PC-3 (cell line): Measurements from ENCODE around the gene DNAJB6. TPM values are rescaled to one million over a fixed set of nuclear protein-coding genes. Genes with fewer than 3 reads are reported as not detected.

Source experiments
- ATAC-seq: fragments of 200-7000 bp; cut with Tn5 transposase; 2 replicates; pipeline ENCODE4 v1.9.1; 2020; ENCODE audit warnings: mild to moderate bottlenecking, moderate library complexity
- BruUV-seq: library from RNA; stranded (reverse); fragments of 400-500 nt; replicated peaks from 2 replicates; lab custom pipeline; 2021; lab: Mats Ljungman, UMichigan
- CTCF ChIA-PET: fragments of 300-600 bp; sonication (Branson Sonifier 250); formaldehyde crosslinking; loops from one replicate; lab custom pipeline; 2022; ENCODE audit warnings: antibody characterized with exemption; lab: Charles Lee
- POLR2A ChIA-PET: fragments of 300-600 bp; sonication (Branson Sonifier 250); formaldehyde crosslinking; loops from one replicate; lab custom pipeline; 2022; ENCODE audit warnings: antibody characterized with exemption; ENCODE audit not compliant: unreplicated experiment; lab: Charles Lee
- DNase-seq: peaks from one replicate; pipeline ENCODE4 v3.0.0-alpha.2; 2015
- H2AFZ ChIP-seq: fragments of 300-600 bp; sonication (generic); 2 replicates; pipeline ENCODE4 v1.6.0; 2016; ENCODE audit warnings: antibody characterized with exemption, low read length
- H3F3A ChIP-seq: fragments of 300-600 bp; sonication (generic); one replicate; pipeline ENCODE4 v1.6.0; 2017; ENCODE audit warnings: antibody characterized with exemption, low read length, control low read depth, mild to moderate bottlenecking; ENCODE audit not compliant: unreplicated experiment
- H3K27ac ChIP-seq: fragments of 300-600 bp; sonication (generic); 2 replicates; pipeline ENCODE4 v1.5.1; 2016; ENCODE audit warnings: mild to moderate bottlenecking, low read length
- H3K27me3 ChIP-seq: fragments of 300-600 bp; sonication (generic); 2 replicates; pipeline ENCODE4 v1.6.1; 2016; ENCODE audit warnings: low read length, mixed read lengths
- H3K36me3 ChIP-seq: fragments of 300-600 bp; sonication (generic); 2 replicates; pipeline ENCODE4 v1.6.1; 2016; ENCODE audit warnings: low read depth, mixed run types, low read length, mixed read lengths
- H3K4me1 ChIP-seq: fragments of 300-600 bp; sonication (generic); 2 replicates; pipeline ENCODE4 v1.5.1; 2016; ENCODE audit warnings: low read length; ENCODE audit not compliant: insufficient read depth
- H3K4me2 ChIP-seq: fragments of 300-600 bp; sonication (generic); 2 replicates; pipeline ENCODE4 v1.6.0; 2016; ENCODE audit warnings: low read length
- H3K4me3 ChIP-seq: fragments of 300-600 bp; sonication (generic); 2 replicates; pipeline ENCODE4 v1.5.1; 2016; ENCODE audit warnings: mild to moderate bottlenecking, low read length, mixed read lengths
- H3K79me2 ChIP-seq: fragments of 300-600 bp; sonication (generic); 2 replicates; pipeline ENCODE4 v1.6.1; 2017; ENCODE audit warnings: low read length, mixed read lengths
- H3K9ac ChIP-seq: fragments of 300-600 bp; sonication (generic); 2 replicates; pipeline ENCODE4 v1.6.0; 2016; ENCODE audit warnings: mild to moderate bottlenecking, low read length
- H3K9me2 ChIP-seq: fragments of 300-600 bp; sonication (generic); replicated peaks from 2 replicates; pipeline ENCODE4 v1.6.1; 2016; ENCODE audit warnings: mixed run types, low read length, mixed read lengths
- H3K9me3 ChIP-seq: fragments of 300-600 bp; sonication (generic); 2 replicates; pipeline ENCODE4 v1.6.1; 2016; ENCODE audit warnings: low read length, mixed read lengths
- H4K20me1 ChIP-seq: fragments of 300-600 bp; sonication (generic); 2 replicates; pipeline ENCODE4 v1.6.1; 2016; ENCODE audit warnings: low read length, mixed read lengths
- EZH2 ChIP-seq: fragments of 300-600 bp; sonication (generic); IDR thresholded peaks from one replicate; pipeline ENCODE4 v1.6.1; 2017; ENCODE audit warnings: antibody characterized with exemption, mild to moderate bottlenecking, low read length; ENCODE audit not compliant: unreplicated experiment
- EZH2phosphoT487 ChIP-seq: fragments of 300-600 bp; sonication (generic); IDR thresholded peaks from 2 replicates; pipeline ENCODE4 v1.6.1; 2018; ENCODE audit warnings: mild to moderate bottlenecking, antibody characterized with exemption, low read length, borderline replicate concordance
- intact Hi-C: fragments of 100-400 bp; cut with micrococcal nuclease; formaldehyde crosslinking; loops from 2 replicates; pipeline ENCODE4 v1.9.0; 2023
- total RNA-seq: library from RNA; depleted of rRNA; stranded (reverse); fragments of >200 nt; gene quantifications from 2 replicates; pipeline ENCODE4 v1.2.3, GENCODE V29; 2014
- TF ChIP-seq, protein P1 (sequence below): fragments of 300-600 bp; sonication (generic); conservative IDR thresholded peaks from 2 replicates; pipeline ENCODE4 v1.5.1; 2017; ENCODE audit warnings: antibody characterized with exemption, low read depth, mild to moderate bottlenecking, low read length

The DNAJB6 gene
- total RNA-seq, 1 experiment from 2014 or later = 151 TPM

GRCh38 chr7:157370742-157371141, 33.9 kb downstream of the DNAJB6 start:
- H2AFZ ChIP-seq = no peak overlapping the region
- no peaks in the 10 kb centered on the region for H3K9me2 ChIP-seq
- H3K79me2 ChIP-seq = peaks cover 91% of the 10 kb centered on the region
- no peaks in the 10 kb centered on the region for H3K9me3 ChIP-seq
- no peak overlapping the region for H3K27ac ChIP-seq
- no peak overlapping the region for H3K4me2 ChIP-seq
- TF ChIP-seq EZH2 = no peak
- TF ChIP-seq EZH2phosphoT487 = no peak
- TF ChIP-seq, protein P1, sequence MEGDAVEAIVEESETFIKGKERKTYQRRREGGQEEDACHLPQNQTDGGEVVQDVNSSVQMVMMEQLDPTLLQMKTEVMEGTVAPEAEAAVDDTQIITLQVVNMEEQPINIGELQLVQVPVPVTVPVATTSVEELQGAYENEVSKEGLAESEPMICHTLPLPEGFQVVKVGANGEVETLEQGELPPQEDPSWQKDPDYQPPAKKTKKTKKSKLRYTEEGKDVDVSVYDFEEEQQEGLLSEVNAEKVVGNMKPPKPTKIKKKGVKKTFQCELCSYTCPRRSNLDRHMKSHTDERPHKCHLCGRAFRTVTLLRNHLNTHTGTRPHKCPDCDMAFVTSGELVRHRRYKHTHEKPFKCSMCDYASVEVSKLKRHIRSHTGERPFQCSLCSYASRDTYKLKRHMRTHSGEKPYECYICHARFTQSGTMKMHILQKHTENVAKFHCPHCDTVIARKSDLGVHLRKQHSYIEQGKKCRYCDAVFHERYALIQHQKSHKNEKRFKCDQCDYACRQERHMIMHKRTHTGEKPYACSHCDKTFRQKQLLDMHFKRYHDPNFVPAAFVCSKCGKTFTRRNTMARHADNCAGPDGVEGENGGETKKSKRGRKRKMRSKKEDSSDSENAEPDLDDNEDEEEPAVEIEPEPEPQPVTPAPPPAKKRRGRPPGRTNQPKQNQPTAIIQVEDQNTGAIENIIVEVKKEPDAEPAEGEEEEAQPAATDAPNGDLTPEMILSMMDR = no peak
- no TSS peak for BruUV-seq
- no peaks in the 10 kb centered on the region for H3K27me3 ChIP-seq
- H3K36me3 ChIP-seq = peaks cover 80% of the 10 kb centered on the region
- no peaks in the 10 kb centered on the region for H3F3A ChIP-seq
- POLR2A ChIA-PET = no interaction called here
- intact Hi-C loops = no loop called here
- no peak for ATAC-seq
- peaks cover 58% of the 10 kb centered on the region for H4K20me1 ChIP-seq
- H3K4me3 ChIP-seq = no peak overlapping the region
- H3K9ac ChIP-seq = no peak overlapping the region
- no peaks in the 10 kb centered on the region for H3K4me1 ChIP-seq
- no peak for DNase-seq
- CTCF ChIA-PET = no interaction called here

GRCh38 chr7:157371296-157371695, 34.5 kb downstream of the DNAJB6 start:
- no TSS peak for BruUV-seq
- intact Hi-C loops = no loop called here
- peaks cover 91% of the 10 kb centered on the region for H3K79me2 ChIP-seq
- no peak overlapping the region for H3K9ac ChIP-seq
- DNase-seq (no peak), ATAC-seq (no peak)
- no peak overlapping the region for H3K4me3 ChIP-seq
- H3K9me3 ChIP-seq = no peaks in the 10 kb centered on the region
- POLR2A ChIA-PET = no interaction called here
- peaks cover 82% of the 10 kb centered on the region for H3K36me3 ChIP-seq
- H3K27me3 ChIP-seq = no peaks in the 10 kb centered on the region
- no peaks in the 10 kb centered on the region for H3F3A ChIP-seq
- no peak overlapping the region for H3K27ac ChIP-seq
- H3K4me1 ChIP-seq = no peaks in the 10 kb centered on the region
- TF ChIP-seq EZH2 = no peak
- TF ChIP-seq EZH2phosphoT487 = no peak
- TF ChIP-seq, protein P1 = no peak
- no peaks in the 10 kb centered on the region for H3K9me2 ChIP-seq
- no peak overlapping the region for H3K4me2 ChIP-seq
- CTCF ChIA-PET = no interaction called here
- peaks cover 58% of the 10 kb centered on the region for H4K20me1 ChIP-seq
- no peak overlapping the region for H2AFZ ChIP-seq

- peaks cover 58% of the 10 kb centered on the region for H4K20me1 ChIP-seq
- H3K27me3 ChIP-seq = no peaks in the 10 kb centered on the region
- H3K36me3 ChIP-seq = peaks cover 80% of the 10 kb centered on the region
- CTCF ChIA-PET = no interaction called here
- TF ChIP-seq EZH2phosphoT487 = no peak
- TF ChIP-seq, protein P1 = no peak
- TF ChIP-seq EZH2 = no peak
- no peak overlapping the region for H3K4me2 ChIP-seq
- ATAC-seq (no peak; the same call in 1 of the 2 replicates), DNase-seq (no peak)
- peaks cover 93% of the 10 kb centered on the region for H3K79me2 ChIP-seq
- no peak overlapping the region for H3K27ac ChIP-seq
- H3K4me1 ChIP-seq = no peaks in the 10 kb centered on the region
- intact Hi-C loops = no loop called here
- BruUV-seq = no TSS peak
- H2AFZ ChIP-seq = no peak overlapping the region
- no peak overlapping the region for H3K9ac ChIP-seq
- H3K9me3 ChIP-seq = no peaks in the 10 kb centered on the region
- H3K4me3 ChIP-seq = no peak overlapping the region
- no peaks in the 10 kb centered on the region for H3F3A ChIP-seq
- POLR2A ChIA-PET = no interaction called here
- H3K9me2 ChIP-seq = no peaks in the 10 kb centered on the region
Measured at GRCh38 chr7:157372300-157373232, 35.8 kb downstream of the DNAJB6 start.
